ENCODE data around the gene C1orf105.
"Not testable (repeated sequence)": the region's sequence is repeated elsewhere in the genome, so short reads cannot be mapped to it uniquely, and the experiment has no call there.

C1orf105 gene, protein sequence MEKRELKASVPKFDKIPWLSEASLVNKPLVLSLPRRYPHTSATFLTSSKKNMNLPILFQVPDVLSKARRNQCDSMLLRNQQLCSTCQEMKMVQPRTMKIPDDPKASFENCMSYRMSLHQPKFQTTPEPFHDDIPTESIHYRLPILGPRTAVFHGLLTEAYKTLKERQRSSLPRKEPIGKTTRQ

DNA sequence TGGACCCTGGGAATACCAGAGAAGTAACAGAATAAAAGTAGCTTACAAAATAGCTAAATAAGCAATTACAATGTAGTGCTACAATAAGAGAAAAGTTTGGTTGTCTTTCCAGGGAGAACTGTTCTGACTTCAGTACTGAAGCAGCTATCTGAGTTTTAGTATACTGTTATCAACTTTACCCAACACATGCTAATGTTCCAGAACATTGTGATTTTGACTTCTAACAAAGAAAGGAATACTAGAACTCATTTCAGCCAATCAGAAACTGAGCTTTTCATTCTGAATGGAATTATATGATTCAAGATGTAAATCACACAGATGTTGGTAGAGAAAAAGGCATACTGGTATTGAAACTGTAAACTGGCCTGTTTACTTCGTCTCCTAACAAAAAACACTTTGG is at the start of gene C1orf105:
TSS of gene C1orf105 (plus strand) at position 301 of the 400 bp plus-strand sequence. CDS start 201 bp downstream, outside the sequence.
- DNase-seq (ENCODE audit: low read depth) = no peak

DNA sequence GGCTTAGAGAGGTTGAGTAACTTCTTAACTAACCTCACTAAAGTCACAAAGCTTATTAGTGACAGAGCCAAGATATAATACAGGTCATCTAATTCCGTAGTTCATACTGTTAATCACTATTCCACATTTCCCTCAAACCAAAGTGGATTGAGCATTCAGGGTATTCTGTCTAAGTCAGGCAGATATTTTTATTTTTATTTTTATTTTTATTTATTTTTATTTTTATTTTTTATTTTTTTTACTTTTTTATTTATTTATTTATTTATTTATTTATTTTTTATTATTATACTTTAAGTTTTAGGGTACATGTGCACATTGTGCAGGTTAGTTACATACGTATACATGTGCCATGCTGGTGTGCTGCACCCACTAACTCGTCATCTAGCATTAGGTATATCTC is 48.8 kb upstream of the C1orf105 start:
- DNase-seq (ENCODE audit: low read depth) = not testable (repeated sequence)

DNA sequence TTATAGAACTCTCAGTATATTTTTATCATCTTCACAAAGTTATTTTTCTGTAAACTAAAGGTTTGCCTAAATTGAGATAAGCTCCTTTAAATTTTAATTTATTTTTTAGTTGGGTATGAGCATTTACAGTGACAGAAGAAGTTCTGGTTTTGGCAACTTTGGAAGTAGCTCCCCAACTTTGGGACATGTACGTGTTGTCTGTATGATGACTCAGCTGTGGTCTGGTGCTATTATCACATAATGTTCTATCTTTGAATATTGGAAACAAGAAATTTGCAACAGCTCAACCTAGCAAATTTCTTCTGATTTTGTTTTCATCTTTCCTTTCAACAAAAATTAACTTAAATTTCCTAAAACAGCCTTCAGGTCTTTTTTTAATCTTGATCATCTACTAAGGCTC is 46.6 kb upstream of the C1orf105 start:
- no peak for DNase-seq (ENCODE audit: low read depth)

DNA sequence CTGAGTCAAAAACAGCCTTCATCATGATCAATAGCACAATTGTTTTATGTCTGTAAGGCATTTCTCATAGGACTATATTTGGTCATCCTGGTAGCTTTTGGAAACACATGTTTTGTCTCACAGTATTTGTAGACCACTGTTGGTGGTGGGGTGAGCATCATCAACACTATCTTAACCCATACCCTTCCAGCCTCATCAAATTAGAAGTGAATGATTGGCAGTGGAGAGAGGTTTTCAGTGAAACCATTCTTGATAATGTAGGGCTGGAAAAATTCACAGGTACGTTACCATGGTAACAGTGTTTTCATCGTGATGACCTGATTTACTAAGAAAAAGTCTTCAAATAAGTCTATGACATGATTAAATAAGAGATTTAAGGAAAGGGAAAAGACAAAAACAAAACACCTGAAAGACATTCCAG is 45.3 kb upstream of the C1orf105 start:
- DNase-seq (ENCODE audit: low read depth) = no peak

DNA sequence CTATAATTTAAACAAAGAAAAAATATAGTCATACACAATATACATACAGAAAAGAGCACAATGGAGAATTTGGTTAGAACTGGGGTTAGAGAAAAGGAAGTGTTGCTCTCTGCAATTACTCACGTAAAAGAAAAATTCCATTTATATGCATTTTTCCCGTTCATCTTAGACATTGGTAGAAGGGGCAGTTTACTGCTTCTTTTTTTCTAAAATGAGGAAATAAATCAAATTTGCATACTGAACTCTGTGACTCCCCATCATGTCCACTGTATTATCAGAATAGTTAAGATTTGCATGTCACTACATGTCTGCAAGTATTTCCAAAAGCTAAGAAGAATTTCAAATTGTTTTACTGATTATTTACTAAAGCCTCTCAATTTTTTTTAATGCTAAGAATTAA is 44.1 kb upstream of the C1orf105 start:
- DNase-seq (ENCODE audit: low read depth) = no peak

DNA sequence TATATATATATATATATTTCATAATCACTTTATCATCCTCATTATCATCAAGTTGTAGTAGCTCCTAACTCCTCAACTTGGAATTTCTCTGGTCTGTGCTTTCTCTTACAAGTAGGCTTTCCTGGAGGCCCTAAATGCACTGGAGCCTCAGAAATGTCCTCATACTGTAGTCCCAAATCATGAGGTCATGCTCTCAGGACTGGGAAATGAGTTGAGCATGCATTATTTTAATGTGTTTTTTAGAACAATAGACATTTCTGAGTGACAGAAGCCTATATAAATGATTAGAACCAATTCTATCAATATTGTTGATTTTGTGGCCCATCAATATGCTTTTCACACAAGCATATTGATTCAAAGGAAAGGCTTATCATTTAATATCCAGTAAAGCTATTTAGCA is 42.9 kb upstream of the C1orf105 start:
- DNase-seq (ENCODE audit: low read depth) = no peak

DNA sequence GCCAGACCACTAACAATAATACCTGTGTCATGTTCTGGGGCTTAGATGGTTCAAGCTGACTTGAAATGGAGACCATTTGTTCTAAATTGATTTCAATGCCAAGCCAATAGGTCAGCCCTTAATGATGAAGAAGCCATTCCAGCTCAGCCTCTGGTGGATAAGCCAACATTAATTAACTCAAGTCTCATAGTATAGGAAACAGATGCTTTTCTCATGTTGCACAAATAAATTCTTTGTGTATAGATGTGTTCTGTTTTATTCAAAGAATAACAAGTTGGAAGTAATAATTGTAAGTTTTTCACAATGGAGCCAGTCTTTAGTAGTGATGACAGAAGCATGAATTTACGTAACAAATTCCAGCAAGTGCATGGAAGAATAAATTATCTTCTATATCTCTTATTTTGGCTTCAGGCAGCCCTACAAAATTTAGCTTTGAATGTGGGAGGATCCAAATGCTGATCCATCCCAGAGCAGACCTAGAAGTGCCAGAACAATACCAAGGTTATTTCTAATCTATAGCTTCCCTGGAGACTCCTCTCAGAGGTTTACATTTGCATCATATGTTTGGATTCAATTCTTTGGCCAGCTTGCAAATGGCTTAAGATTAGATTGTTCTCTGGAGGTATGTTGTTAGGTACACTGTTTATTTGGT is 42.2 kb upstream of the C1orf105 start:
- no peak for DNase-seq (ENCODE audit: low read depth)

DNA sequence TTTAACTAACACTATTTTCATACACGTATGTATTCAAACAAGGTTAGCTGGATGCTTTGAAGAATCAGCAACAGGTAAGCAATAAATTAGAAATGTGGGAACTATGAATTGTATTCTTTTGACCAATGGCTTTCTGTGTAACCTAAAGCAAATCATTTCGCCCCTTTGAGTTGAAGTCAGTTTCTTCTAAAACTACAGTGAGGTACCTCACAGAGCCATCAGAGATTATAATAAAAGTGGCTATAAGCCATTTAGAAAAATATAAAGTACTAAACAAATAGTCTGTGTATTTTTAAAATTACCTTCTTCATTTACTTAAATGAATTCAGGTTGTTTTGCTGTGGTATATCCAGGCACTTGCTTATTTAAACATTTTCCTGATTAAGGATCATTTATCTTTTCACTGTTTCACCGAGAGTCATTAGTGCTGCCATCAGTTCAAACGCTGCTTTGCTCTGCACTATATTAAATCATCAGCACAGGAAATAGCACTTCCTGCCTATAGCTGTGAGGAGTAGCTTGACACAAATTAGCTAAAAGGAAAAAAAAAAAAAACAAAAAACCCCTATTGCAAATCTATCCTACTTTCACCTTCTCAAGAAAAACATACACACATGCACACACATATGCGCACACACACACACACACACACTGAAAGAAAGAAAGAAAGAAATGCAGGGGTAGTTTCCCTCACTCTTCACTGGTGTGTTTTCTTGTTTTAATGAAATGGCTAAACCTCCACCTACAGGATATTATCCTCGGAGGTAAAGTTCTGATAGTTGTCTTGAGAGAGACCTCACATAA is 39.8 kb upstream of the C1orf105 start:
- DNase-seq (ENCODE audit: low read depth) = no peak

DNA sequence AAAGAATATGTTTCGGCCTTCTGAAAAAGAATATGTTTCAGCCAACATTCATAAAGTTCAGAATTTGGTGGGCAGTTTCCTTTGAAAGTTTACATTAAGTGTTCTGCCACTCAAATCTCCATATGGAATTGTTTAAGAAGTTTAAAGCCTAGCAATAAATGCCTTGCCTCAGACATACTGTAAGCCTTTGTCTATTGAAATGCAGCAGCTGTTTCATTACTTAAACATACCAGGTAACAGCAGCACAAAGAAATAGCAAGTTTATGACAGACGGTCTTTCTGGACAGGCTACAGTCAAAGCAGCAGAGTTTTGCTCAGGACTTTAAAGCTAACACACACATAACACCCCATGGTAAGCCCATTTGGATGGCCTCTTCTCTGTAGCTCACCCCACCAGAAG is 38.5 kb upstream of the C1orf105 start:
- DNase-seq (ENCODE audit: low read depth) = no peak

DNA sequence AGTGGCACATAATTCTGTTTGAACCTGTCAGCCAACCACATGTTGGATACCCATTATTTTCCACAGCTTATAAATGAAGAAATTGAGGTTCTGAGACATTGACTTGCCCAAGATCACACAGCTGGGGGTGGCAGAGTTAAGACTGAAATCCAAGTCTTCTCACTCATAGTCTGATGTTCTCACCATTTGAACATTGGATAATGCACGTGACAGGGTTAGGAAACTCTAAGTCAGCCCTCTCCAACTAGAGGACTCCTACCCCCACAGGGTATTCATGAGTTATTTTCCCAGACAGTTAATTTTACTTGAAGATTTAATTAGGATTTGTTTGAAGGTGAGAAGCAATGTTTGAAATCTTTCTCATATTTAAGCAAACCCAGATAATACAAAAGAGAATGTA is 38.1 kb upstream of the C1orf105 start:
- DNase-seq (ENCODE audit: low read depth) = no peak

DNA sequence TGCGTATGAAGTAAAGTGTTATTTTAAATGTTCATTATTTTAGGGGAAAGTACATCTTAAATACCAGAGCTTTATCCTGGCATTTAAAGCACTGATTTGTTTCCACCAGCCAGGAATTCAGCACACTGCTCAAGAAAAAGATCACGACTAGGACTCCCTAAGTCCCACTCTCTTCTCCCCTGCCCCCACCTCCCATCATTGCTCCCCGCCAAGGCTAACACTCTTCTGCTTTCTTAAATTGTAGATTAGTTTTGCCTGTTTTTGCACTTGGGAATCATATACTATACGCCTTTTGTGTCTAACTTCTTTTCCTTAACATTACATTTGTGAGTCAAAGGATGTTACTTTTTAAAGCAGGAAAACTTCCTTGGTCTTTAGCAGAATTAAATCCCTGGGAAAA is 37.5 kb upstream of the C1orf105 start:
- no peak for DNase-seq (ENCODE audit: low read depth)

DNA sequence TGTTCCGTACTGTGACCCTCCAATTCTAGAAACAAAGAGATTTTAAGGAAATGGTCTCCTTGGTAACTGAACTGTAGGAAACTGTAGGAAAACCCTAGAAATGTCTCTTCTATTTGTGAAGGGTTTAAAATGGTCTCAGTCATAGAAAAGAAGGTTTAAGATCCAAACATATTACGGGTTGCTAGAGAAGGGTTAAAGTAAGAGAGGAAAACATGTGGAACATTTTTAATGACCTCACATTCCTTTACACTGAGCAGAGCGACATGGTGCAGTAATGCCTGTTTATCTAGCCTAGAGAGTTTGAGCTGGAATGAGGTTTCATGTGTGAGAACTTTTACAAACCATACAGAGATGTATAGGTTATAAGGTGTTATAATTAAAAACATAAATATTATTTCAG is 36.9 kb upstream of the C1orf105 start:
- no peak for DNase-seq (ENCODE audit: low read depth)

DNA sequence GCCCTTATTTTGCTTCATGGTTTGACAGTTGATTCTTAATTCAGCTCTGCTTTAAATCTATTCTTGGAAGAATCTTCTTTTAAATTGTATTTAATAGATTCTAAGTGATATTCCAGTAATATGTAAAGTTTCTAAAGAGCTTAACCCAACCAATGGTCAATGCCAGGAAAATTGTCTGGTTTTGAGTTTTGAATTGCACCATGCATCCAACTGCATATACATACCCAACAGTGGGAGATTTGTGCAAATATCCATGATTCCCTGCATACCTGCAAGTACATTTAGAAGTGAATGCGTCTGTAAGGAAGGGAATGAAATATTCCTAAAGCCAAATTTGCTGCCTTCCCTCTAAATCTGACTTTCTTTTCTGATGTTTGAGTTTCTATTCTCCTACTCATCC is 35.8 kb upstream of the C1orf105 start:
- no peak for DNase-seq (ENCODE audit: low read depth)

DNA sequence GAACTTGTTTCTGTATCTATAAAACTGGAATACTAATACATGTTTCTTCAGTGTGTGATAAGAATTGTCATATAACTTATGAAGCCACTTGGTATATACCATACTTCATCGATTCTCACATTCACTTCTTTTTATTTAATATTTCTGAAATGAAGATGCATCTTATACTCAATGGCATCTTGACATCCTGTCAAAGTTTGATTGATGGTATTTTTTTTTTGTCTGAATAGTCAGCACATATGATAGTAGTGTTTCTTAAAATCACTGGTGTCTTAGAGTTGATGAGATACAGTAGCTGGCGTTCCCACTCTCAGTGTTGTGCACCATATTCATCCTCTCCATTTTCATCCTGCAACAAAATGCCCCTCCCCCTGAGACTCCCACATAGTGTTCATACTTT is 34.4 kb upstream of the C1orf105 start:
- no peak for DNase-seq (ENCODE audit: low read depth)

DNA sequence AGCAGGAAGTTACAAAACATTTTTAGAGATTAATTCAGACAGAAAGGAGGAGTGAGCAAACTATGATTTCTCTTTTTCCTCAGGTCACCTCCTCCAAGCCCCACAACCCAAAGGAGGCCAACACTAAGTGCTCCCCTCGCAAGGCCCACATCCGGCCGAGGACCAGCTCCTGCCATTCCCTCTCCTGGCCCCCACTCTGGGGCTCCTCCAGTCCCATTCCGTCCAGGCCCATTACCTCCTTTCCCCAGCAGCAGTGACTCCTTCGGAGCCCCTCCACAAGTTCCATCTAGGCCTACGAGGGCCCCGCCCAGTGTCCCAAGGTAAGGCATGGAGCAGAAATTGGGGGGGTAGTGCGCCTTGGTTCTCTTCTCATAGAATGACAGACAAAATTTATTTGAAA is 32.0 kb upstream of the C1orf105 start:
- no peak for DNase-seq (ENCODE audit: low read depth)

DNA sequence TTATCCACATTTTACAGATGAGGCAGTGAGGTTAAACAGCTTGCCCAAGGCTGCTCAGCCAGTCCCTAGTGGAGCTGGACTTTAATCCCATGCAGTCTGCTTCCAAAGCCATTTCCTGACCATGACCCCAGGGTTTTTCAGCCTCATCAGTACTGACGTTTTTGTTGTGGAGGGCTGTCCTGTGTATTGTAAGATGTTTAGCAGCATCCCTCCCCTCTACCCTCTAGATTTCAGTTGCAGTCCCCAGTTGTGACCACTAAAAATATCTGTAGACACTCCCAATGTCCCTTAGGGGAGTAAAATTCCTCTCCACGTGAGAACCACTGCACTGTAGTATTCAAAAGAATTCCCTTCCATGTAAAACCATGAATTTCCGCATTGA is 30.2 kb upstream of the C1orf105 start:
- DNase-seq (ENCODE audit: low read depth) = no peak

DNA sequence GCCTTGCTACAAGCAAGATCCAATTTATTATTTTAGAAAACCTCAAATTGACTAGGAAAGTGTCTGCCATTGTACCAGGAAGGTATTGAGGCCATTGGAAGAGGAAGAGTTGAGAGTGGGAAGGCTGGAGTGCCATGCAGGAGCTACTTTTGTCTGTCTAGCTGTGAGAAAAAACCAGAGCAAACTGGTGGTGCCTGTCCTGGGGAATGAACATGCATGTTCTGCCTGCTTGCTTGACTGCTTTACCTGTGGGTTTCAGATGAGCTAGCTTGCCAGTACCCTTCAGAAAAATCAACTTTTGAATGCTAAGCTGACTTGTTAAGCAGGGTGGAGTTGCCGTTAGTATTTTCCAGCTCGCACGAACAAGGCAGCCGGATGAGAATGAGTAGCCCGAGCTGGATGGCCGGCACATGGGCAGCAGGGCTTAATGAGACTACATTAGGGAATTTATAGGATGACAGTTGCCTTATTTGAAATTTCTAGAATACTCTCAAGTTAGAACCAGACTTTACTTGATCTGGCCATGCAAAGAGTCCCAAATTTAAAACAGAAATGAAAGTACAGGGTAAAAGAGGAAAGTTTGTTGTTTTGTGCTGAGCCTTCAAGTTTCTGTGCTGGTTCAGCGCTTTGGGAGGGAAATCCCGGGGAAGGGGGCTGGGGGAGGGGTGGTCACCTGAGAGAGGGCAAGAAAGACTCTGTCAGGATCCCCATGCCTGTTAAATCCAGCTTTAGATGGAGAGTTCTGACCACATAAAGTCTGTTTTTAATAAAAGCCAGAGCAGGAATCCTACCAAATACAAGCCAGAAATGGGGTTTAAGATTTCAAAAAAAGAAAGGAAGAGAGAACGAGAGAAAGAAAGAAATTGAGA is 29.6 kb upstream of the C1orf105 start:
- no peak for DNase-seq (ENCODE audit: low read depth)

DNA sequence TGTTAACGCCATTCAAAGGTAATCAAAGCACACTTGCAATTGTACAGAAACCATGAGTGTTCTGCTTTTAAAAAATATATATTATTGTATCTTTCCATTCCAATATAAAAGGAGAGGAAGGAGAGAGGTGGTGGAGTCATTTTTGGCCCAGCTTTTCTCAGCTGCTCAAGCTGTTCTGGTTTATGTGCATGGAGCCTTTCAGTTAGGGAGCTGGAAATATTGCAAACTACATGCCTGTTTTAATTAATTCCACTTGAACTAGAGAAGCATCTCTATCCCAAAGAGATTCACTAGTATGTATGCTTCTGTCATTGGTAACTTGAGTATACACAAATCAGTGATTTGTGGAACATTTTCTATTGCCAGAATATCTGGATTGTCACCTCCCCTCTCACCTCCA is 28.5 kb upstream of the C1orf105 start:
- DNase-seq (ENCODE audit: low read depth) = no peak

DNA sequence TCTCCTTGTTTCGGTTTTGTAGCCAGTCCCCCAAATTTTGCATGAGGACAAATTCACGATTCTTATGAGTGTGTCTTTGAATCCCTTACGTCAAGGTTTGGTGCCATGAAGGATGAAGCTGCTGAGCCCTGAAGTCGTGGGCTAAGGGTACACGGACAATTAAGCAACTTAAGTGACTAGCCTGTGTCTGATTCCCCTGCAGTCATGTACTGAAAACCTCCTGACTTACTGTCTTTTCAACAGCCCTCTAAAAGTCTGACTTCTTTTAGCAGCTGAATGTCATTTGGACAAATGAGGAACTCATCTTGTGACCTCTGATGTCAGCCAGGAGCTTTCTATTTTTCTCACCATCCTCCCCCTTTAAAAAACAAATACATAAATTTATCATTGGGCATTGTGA is 27.1 kb upstream of the C1orf105 start:
- no peak for DNase-seq (ENCODE audit: low read depth)

DNA sequence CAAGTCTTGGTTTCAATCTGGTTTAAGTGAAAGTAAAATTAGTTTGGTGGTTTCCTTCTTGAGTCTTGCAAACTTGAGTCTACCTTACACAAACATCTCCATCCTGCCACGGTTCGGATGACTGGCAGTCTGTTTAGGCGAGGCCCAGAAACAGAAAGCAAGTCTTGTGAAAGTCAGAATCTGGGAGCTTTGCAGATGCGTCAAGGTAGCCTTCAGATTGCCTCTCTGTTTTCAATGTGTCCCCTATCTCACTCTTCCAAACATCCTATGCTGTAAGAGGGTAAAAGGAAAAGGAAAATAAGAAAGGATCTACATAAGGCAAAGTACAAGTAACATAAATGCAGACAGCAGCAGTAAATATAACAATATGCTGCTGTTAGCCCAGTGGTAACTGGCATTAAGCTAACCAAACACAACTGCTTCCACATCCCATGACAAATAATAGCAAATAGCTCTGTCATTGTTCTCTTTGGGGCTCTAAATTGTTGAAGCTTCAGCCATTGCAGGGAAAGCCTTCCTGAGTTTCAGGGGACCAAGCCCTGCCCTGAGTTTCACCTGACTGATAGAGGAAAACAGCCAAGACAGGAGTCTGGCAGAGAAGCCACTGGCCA is 26.2 kb upstream of the C1orf105 start:
- DNase-seq (ENCODE audit: low read depth) = peak; percentile 44

DNA sequence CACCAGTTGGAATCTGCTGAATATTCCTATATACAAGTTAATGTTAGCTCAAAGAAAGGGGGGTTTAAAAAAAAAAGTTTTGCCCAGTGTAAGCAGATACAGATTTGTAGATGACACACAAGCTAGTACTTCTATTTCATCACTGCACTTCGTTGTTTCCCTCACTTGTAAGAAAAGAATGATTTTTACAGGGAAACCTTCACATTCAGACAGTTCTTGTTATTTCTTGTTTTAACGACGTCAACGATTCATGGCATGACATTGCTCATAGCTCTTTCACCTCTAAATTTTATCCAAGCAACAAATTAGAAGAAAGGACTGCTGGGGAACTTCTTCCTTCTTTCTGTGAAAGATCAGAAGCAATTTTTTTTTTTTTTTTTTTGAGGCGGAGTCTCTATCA is 25.7 kb upstream of the C1orf105 start:
- DNase-seq (ENCODE audit: low read depth) = no peak

DNA sequence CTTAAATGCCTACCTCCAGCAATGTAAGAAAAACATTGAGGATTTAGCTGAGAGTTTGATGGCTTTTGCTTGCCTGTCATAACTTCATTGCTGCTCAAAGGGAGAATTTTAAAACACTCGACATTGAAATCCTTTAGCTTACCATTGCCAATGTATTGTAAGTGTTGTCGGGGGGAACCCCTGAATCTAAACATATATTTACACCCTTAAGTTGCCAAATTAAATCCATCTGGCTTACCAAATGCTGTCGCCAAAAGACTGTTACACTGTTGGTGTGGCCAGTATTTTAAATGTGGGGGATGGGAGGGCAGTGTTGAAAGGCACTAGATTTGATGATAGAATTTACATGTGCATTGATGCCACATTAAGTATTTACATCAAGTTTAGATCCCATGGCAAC is 24.9 kb upstream of the C1orf105 start:
- no peak for DNase-seq (ENCODE audit: low read depth)

All from activated T-cell treated with anti-CD3 and anti-CD28 coated beads for 48 hours (primary cell).